Choroid plexus epithelial cell (primary cell): ENCODE measurements around the gene KLF7.

ENCODE experiments used
- DNase-seq: peaks from one replicate; pipeline ENCODE4 v3.0.0-alpha.2; 2010; ENCODE audit warnings: low read depth
- H3K4me3 ChIP-seq: 2 replicates; pipeline ENCODE4 v1.5.1; 2011; ENCODE audit warnings: low read depth, mild to moderate bottlenecking, control low read depth, low read length, moderate library complexity
- TF ChIP-seq, protein P1 (sequence below): conservative IDR thresholded peaks from 2 replicates; pipeline ENCODE4 v1.5.1; 2011; ENCODE audit warnings: low read depth, mild to moderate bottlenecking, control low read depth, inconsistent platforms, low read length, moderate library complexity

Gene KLF7

DNA sequence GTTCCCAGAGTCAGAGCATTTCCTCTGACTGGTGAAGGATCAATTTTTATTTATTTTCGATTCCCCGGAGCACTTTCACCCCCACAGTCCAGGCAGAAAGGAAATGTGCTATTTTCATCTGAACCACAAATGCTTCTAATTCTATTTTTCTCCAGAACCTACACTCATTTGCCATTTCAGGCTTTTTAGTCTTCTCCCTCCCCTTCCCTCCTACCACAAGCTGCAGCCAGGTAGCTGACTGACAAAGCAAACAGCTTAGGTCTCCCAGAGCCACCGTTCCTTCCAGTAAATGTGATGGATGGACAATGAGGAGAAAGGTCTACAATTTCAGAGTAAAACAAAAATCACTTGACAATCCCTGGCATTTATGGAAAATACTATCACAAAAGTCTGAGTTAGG, 76.9 kb downstream of the KLF7 start:
- no peak overlapping the region for H3K4me3 ChIP-seq
- DNase-seq, result no peak
- TF ChIP-seq, protein P1, sequence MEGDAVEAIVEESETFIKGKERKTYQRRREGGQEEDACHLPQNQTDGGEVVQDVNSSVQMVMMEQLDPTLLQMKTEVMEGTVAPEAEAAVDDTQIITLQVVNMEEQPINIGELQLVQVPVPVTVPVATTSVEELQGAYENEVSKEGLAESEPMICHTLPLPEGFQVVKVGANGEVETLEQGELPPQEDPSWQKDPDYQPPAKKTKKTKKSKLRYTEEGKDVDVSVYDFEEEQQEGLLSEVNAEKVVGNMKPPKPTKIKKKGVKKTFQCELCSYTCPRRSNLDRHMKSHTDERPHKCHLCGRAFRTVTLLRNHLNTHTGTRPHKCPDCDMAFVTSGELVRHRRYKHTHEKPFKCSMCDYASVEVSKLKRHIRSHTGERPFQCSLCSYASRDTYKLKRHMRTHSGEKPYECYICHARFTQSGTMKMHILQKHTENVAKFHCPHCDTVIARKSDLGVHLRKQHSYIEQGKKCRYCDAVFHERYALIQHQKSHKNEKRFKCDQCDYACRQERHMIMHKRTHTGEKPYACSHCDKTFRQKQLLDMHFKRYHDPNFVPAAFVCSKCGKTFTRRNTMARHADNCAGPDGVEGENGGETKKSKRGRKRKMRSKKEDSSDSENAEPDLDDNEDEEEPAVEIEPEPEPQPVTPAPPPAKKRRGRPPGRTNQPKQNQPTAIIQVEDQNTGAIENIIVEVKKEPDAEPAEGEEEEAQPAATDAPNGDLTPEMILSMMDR, result no peak

DNA sequence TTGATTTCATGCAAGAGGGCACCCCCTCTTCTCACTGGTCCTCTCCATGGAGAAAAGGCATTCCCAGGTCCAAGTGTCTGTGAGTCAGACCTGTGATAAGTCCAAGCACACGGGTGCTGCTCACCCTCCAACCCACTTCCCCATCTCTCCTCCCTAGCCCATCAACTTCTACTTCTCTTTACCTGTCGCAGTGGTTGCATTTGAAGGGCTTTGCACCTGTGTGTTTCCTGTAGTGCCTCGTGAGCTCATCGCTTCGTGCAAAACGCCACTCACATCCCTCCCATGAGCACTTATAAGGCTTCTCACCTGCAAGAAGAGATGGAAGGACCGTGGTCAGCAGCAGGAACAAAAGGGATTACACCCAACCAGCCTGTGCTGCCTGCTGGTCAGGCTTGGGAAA, 77.5 kb downstream of the KLF7 start:
- TF ChIP-seq, protein P1, result no peak
- no peak for DNase-seq
- no peak overlapping the region for H3K4me3 ChIP-seq

DNA sequence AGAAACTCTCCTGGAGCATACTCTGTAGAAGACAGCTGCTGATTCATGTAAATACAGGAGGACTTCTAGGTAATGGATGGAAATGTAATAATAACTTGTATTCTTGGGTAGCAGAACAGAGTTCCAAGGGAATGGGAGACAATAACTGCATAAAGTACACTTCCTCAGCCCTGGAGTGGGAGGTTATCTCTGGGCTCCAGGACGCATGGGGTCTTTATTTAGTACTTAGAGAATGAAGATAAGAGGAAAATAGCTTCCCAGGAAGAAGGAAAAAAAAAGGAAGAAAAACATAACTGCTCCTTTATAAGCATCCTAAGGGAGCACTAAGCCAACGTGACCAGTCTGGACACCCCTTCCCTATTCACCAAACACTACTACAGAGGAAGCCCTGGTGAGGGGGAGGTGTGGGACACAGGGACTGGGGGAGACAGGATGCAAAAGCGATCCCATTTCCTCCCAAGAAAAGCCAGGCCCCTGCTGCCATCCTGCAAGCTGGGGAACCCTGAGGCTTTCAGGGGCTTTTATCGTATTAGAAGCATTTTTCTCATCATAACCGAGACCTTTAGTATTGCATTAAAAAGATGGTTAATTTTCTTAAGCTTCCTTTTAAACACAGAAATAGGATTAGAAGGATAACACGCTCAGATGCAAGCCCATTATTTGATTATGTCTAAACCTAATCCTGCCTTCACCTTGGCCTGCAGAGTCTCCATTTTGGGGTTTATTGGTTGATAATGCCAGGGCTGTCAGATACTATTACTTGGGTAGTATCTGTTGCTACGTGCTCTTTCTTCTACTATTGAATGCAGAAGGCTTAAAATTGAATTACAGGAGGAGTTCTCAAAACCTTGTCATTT, 78.5 kb downstream of the KLF7 start:
- TF ChIP-seq, protein P1, result no peak
- no peak overlapping the region for H3K4me3 ChIP-seq
- no peak for DNase-seq

DNA sequence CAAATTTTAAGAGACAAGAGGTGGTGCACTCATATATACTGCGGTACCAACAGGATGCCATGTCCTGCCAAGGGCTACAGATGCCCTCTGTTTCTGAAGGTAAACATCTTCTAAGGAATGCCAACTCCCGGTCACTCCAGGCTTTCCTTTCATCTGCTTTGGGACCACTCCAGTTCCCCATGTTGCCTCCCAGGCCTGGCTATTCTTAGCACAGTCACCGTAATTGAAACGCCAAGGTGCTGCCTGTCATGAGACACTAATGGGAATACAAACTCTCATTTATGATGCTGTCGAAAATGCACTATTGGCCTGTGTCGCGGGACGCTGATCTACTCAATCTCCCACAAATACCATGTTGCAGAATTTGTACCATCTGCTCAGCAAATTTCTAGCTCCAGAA, 79.6 kb downstream of the KLF7 start:
- TF ChIP-seq, protein P1, result no peak
- H3K4me3 ChIP-seq, result no peak overlapping the region
- no peak for DNase-seq

DNA sequence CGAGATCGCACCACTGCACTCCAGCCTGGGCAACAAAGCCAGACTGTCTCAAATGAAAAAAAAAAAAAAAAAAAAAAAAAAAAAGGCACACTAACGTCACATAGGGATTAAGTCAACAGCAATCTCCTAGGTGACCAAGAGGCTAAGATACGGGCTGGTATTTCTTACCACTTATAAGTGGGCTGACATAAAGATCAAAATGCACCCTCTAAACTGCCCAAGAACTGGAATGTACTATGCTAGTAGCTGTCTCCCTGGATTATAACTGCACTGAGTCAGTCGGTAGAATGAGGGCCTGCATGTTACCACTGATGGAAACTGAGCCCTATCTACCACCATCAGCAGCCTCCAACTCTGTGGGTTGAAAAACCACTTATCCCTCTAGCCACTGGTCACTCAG, 80.6 kb downstream of the KLF7 start:
- TF ChIP-seq, protein P1, result no peak
- no peak for DNase-seq
- H3K4me3 ChIP-seq, result no peak overlapping the region

DNA sequence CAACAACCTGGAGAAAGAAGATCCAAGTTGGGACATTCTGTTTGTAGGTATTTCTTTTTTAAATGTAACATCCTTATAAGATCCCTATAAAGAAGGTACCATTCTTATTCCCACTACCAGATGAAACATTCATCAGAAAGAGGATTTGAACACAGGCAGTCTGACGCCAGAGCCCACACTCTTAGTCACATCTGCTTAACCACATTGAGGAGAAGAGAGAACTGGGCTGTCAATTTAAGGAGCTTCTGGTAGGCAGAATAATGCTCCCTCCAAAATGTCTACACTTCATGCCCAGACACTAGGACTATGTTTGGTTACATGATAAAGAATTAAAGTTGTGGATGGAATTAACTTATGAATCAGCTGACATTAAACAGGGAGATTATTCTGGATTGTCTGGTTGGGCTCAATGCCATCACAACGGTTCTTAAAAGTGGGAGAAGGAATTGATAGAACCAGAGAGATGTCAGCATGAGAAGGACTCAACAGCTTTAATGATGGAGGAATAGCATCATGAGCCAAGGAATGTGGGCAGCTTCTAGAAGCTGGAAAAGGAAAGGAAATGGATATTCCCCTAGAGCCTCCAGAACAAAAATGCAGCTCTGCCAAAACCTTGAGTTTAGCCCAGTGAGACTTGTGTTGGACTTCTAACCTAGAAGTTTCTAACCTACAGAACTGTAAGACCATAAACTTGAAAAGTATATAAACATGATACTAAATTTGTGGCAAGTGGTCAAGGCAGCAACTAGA, 82.2 kb downstream of the KLF7 start:
- H3K4me3 ChIP-seq, result no peak overlapping the region
- TF ChIP-seq, protein P1, result no peak
- peak; percentile 45 for DNase-seq
